ENCODE measurements around the gene KDM4C.

DNA sequence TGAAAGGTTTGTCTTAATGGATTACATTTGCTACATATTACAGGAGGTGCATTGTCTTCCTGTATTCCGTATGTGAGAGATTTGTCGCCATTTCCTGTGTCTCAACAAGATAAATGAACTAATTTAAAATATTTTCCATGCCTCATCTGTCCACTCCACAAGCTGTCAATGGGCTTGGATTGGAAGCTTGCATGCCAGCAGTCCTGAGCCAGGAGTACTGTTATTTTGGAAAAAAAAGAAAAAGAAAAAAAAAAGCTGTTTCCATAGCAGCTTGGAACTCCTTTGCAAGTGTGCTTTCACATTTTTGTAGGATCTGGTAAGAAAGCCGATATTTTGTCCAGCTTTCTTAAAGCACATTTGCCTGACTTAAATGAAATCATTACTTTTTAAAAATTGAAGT lies 330.8 kb downstream of the KDM4C start:
- TF ChIP-seq, protein P1, sequence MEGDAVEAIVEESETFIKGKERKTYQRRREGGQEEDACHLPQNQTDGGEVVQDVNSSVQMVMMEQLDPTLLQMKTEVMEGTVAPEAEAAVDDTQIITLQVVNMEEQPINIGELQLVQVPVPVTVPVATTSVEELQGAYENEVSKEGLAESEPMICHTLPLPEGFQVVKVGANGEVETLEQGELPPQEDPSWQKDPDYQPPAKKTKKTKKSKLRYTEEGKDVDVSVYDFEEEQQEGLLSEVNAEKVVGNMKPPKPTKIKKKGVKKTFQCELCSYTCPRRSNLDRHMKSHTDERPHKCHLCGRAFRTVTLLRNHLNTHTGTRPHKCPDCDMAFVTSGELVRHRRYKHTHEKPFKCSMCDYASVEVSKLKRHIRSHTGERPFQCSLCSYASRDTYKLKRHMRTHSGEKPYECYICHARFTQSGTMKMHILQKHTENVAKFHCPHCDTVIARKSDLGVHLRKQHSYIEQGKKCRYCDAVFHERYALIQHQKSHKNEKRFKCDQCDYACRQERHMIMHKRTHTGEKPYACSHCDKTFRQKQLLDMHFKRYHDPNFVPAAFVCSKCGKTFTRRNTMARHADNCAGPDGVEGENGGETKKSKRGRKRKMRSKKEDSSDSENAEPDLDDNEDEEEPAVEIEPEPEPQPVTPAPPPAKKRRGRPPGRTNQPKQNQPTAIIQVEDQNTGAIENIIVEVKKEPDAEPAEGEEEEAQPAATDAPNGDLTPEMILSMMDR (conservative IDR thresholded peaks at IDR 0.05; ENCODE audit: low read depth, low read length) = no peak
- no peak for TF ChIP-seq EZH2 (IDR thresholded peaks at IDR 0.05; ENCODE audit: borderline replicate concordance, low read depth, low read length, poor library complexity, severe bottlenecking)
